Measurements from ENCODE around the gene DNAJA3.

DNAJA3 gene

DNA sequence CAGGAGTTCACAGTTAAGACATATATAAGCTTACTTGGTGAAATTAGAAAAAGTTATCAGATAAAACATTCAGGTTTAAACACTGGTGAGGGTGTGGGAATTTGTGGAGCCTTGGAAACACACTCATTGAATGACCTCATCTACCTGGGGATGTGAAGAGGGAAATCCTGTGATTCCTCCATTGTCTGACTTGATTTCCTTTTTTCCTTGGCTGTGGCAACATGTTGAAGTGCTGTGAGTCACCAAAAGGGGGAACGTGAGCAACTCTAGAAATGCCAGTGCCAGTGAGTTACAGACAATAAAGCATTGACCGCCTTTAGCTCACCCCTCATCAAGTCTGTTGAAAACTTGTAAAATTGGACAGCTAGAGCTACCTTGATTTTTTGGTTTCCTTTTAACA, 52.3 kb downstream of the DNAJA3 start:
- DNase-seq = no peak

DNA sequence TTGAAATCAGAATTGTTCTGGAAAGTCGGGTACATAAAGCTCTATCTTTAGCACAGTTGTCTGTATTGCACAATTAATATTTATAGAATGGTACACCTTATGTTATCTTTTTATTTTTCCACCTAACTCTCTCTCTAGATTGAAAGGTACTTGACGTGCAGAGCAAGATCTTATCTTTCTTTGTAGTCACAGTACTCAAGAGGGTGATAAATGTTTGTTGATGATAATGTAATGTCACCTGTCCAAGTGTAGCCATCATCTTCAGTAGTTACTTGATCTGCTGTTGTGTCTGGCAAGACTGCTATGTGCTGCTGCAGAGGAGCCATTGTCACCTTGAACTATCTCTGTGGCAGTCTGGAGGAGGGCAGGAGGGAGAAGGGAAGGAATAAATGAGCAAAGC, 55.9 kb downstream of the DNAJA3 start:
- no peak for DNase-seq

GRCh38 chr16:4481963-4482362, 56.3 kb downstream of the DNAJA3 start:
- no peak for DNase-seq

DNA sequence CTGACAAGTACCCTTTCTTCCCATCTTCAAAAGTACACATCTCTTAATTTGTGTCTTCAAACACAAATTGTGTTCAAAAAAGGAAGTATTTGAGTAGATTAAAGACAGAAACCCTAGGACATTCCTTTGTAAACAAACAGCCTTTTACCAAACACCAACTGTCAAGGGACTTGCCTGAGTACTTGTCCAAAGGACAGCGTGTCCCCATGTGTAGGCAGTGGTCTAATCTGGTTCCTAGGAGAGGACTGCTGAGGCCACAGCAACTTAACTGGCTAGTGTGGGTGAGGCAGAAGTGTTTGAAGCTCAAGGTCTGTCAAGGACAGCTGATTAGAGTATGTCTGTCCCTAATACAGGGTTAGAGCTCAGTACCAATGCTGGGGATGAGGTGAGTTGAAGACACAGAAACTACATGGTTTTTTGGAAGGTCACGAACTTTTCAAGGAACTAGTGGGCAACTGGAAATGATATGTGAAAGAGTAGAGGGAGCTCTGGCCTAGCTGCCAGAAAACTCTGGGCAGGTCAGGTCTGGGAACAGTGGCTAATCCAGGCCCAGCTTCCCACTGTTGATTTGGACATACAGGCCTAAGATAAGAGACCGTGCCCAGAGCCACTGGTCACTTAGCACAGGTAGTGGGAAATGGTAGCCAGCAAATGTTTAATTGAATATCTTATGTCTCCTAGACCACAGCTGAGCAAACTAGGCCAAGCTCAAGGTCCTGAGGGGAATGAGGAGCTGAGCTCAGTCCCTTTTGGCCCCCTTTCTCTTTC, 60.6 kb downstream of the DNAJA3 start:
- DNase-seq = no peak

GRCh38 chr16:4487955-4488498, 62.4 kb downstream of the DNAJA3 start:
- no peak for DNase-seq

- no peak for DNase-seq
Observed at GRCh38 chr16:4488499-4488967, 62.9 kb downstream of the DNAJA3 start.

GRCh38 chr16:4489030-4489429, 63.4 kb downstream of the DNAJA3 start:
- no peak for DNase-seq

DNA sequence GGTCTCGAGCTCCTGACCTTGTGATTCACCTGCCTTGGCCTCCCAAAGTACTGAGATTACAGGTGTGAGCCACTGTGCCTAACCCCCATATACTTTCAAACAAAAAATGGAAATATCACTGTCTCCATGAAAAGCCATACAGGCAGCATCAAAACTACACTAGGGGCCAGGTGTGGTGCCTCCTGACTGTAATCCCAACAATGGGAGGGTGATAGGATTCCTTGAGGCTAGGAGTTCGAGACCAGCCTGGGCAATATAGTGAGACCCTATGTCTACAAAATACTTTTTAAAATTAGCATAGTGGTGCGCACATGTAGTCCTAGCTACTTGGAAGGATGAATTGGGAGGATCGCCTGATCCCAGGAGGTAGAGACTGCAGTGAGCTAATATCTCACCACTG, 66.2 kb downstream of the DNAJA3 start:
- no peak for DNase-seq

DNA sequence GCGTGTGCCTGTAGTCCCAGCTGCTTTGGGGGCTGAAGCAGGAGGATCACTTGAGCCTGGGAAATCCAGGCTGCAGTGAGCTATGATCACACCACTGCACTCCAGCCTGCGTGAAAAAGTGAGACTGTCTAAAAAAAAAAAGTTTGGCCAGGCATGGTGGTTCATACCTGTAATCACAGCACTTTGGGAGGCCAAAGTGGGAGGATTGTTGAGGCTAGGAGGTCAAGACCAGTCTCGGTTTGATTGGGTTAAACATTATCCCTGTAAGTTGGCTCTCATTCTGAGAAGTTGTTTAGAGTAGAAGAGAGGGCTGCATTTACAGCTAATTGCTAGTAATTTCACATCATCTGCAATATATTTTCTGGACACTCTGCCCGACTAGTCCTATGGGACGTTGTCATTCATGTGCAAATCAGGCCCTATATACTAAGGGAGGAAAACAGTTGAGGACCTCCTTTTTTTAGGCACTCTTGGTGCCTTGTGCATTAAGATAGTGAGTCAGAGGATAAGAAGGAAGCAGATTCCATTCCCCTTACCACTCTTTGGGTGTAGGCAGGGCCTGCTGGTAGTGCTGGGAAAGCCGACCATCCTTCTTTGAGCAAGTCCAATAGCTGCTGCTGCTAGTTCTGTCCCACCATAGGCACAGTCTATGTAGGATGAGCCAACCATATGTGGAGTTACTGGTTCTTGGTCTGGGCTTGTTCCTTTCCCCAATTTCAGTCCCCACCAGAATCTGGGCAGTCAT, 69.2 kb downstream of the DNAJA3 start:
- DNase-seq = no peak

DNA sequence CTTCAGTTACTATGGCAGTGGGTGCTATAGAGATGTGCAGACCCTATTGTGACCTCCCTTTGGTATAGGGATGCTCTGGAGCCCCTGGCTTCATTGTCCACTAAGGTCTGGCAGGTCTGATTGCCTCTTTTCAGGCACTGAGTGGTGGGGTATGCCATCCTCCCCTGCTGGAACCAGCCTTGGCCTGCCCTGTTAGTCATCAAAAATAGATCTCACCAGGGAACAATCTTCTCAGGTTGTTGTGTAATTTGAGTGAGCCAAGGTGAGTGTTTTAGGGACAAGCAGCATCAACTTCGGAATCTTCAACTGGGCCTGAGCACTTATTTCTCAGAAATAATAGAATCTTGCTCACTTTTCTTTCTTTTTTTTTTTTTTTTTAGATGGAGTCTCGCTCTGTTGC, 70.1 kb downstream of the DNAJA3 start:
- DNase-seq = no peak

DNA sequence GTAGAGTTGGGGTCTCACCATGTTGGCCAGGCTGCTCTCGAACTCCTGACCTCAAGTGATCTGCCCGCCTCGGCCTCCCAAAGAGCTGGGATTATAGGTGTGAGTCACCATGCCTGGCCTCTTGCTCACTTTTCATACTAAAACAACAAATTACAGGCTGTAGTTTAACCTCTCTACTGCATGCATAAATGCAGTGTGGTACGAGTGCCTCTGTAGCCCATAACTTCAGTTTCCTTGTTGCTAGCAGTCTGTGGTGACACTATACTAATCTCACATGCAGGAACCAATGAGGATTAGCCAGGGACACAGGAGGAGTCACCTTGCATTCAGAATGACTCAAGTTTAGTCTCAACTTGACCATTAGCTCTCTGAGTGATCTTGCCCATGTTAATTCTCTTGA, 70.6 kb downstream of the DNAJA3 start:
- DNase-seq = no peak

DNA sequence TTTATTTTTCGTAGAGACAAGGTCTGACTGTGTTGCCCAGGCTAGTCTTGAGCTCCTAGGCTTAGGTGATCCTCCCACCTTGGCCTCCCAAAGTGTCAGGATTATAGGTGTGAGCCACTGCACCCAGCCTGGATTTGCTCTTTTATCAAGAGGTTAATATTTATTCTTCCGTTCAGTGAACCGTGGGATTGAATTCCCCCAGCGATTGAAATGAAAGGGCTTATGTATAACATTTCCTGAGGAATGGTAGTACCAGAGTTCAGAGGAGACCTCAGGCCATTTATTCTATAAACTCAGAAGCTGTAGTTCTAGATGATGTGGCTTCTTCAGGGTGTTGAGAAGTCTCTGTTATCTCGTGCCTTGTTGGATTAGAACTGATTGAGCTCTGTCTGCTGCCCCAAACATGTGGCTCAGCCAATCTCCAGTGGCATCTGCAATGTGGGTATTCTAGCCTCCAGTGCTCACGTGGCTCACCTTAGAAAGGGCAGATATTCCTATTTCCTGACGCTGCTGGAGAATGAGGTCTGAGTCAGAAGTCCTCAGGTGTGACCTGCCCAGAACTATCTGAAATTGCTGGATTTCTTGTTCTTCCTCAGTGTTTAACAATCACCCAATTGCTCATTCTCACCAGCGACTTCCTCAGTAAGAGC, 73.0 kb downstream of the DNAJA3 start:
- DNase-seq = no peak

- no peak for DNase-seq
Observed at GRCh38 chr16:4499196-4499555, 73.5 kb downstream of the DNAJA3 start.

- DNase-seq = no peak
Observed at GRCh38 chr16:4500272-4500671, 74.6 kb downstream of the DNAJA3 start.

DNA sequence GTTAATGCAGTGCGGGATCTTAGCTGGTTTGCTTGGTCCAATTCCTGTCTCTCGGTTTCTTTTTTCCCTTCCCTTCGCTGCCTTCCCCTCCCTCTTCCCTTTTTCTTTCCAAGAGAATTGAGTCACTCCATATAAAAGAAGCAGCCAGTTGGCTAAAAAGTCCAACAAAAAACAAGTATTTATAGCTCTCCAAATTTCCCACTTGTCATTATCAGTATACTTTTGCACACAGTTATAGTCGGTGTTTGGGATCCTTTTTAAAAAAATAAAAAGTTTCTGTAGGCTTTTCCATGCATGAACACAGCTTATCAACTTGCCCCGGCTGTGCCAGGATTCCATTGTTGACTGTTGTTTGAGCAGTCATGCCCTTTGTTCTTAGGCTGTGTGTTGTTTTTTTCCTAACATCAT, 75.4 kb downstream of the DNAJA3 start:
- DNase-seq = no peak

DNA sequence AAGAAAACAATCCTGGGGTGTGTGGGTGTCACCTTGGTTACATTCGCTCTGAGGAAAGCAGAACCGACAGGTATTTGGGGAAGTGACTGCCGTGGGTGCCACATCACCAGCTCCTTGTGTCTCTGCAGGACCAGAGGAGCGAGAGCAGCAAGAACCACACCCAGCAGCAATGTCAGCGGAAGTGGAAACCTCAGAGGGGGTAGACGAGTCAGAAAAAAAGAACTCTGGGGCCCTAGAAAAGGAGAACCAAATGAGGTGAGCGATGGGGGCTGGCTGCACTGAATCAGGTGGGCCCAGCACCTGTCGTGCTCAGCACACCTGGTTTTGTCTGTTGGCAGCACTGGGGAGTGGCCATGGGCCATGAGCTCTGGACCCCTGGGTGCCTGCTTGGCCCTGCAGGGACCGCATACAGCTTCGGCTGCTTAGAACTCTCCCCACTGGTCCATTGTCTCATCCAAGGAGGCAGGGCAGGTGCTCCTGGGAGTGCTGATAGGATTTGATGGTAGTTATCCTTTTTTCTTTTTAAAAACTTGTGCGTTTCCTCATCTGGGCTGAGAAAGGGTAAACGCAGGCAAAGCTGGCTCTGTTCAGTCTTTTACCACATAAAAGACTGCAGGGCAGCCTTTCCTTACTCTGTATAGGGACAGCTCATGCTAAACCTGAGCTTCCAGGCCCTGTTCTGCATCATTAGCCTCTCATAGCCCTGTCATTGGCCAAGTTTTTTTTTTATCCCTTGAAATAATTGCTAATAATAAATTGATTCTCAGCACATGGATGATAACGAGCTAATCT, 79.9 kb downstream of the DNAJA3 start:
- DNase-seq = no peak
